ENCODE measurements around the gene KRT13.
"Not testable (repeated sequence)": the region's sequence is repeated elsewhere in the genome, so short reads cannot be mapped to it uniquely, and the experiment has no call there.

Gene KRT13

DNA sequence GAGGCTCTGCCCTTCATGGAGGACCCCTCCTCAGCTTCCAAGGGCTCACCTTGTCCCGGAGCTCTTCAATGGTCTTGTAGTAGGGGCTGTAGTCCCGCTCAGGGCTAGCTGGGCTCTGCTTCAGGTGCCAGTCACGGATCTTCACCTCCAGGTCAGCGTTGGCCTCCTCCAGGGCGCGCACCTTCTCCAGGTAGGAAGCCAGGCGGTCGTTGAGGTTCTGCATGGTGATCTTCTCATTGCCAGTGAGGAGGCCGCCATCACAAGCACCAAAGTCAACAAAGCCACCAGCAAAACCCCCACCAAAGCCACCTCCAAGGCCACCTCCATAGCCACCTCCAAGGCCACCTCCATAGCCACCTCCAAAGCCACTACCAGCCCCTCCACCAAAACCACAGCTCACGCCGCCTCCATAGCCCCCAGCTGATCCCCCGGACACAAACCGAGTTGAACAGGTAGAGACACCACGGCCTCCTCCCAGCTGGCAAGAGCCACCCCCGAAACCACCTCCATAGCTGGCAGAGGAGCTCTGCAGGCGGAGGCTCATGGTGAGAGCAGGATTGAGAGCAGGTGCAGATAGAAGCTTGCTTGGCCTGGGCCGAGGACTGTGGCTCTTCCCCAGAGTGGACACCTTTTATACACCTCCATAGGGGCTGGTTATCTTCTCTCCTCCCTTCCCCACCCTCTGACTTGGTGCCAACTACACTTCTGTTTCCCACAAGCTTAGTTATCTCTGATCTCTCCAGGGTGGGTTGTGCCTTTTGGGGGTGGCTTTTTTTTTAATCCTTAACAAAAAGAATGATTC, at the start of gene KRT13:
Gene KRT13, minus strand, starts transcription at position 606 of the 802 bp plus-strand sequence. Its CDS starts 62 bp downstream, at position 544.
- no peak for DNase-seq (ENCODE audit: low read depth, low spot score)

DNA sequence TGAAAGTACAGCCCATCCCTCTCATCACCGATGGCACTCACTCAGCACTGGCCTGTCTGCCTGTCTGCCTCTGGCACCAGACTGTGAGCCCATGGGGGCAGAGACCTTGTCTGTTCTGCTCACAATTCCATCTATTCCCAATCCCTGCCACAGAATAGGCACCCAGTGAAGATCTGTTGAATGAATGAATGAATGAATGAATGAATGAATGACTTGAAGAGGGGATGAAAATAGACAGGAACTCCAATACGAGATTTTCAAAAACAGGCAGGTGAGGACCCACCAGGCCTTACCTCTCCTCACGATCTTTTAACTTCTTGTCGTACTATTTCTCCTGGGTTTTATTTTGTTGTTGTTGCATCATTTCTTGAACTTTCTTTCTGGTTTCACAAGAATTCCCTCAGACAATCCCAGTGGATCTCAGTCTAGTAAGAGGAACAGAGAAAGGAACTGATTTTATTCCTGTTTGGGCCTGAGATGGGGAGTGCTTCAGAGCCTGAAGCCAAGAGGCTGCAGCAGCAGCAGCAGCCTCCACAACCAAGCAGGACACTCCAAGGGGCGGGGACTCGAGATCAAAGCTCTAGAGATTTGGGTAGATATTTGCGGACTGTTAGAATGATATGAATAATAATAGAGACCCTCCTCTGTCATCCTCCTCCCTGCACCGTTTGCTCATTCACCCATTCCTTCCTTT, 48.7 kb upstream of the KRT13 start:
- no peak for DNase-seq (ENCODE audit: low read depth, low spot score)

DNA sequence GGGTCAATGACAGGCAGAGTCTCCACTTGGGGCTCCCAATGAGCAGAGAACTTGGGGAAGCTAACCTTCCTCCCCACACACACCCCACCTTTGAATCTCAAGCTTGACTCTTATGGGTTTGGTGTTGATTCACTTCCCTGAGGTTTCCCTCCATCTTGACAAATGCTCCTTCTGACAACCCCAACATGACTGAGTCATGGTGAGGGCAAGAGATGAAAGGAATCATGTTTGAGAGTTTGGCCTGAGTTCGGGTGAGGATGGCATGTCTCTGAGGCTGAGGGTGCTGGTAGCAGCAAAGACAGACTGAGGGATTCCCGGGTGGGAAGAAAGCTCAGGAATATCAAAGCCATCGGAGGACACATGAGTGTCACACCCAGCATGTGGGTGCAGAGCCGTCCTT, 47.8 kb upstream of the KRT13 start:
- no peak for DNase-seq (ENCODE audit: low read depth, low spot score)

DNA sequence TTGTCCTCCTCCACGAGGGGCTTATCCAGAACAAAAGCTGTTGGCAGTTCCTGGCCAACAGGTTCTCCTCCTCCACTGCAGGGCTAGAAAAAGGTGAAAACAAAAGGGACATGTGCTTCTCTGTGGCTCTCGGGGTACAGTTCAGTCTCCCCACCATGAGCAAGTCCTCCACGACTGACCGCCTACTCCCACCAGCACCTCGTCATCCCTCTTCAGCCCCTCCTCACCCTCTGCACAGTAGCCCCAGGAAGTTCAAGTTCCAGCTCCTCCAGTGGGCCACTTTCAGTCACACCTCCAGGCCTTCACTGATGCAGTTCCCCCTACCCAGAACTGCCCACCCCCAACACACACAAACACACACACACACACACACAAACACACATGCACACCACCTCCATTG, 47.0 kb upstream of the KRT13 start:
- DNase-seq (ENCODE audit: low read depth, low spot score) = no peak

DNA sequence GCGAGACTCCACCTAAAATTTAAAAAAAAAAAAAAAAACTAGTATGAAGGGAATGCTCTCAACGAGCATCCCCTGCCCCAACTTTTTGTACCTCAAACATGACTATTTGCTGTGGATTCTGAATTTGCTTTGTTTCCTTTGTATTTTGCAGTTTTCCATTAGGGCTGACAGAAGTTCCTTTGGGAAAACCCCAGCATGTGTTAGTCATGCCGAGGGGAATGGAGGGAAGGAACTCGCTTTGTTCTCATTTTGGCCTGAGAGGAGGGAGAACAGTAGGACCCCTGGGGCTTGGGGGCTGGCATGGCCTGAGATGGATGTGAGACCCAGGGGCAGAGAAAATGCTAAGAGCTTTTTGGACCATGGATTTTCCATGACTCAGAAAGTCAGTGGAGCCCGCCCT, 46.0 kb upstream of the KRT13 start:
- DNase-seq (ENCODE audit: low read depth, low spot score) = no peak

DNA sequence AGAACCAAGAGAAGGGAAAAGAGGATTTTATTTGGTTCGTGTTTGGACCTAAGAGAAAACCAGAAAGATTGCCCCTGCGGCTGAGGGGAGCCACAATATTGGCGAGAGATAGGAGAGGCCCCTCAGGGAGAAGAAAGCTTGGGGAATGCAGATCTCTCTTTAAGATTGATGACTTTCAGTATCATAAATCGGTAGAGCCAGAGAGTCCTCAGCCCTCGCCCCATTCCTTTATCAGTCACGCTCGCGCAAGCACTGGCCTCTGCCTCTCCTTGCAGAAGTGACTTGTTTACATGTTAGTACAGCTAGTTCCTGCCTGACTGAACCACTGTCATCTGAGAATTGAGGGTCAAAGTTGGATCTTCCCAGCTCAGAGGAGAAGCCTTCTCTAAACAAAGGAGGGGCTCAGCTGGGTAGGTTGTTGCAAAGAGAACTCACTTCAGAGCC, 44.2 kb upstream of the KRT13 start:
- no peak for DNase-seq (ENCODE audit: low read depth, low spot score)

DNA sequence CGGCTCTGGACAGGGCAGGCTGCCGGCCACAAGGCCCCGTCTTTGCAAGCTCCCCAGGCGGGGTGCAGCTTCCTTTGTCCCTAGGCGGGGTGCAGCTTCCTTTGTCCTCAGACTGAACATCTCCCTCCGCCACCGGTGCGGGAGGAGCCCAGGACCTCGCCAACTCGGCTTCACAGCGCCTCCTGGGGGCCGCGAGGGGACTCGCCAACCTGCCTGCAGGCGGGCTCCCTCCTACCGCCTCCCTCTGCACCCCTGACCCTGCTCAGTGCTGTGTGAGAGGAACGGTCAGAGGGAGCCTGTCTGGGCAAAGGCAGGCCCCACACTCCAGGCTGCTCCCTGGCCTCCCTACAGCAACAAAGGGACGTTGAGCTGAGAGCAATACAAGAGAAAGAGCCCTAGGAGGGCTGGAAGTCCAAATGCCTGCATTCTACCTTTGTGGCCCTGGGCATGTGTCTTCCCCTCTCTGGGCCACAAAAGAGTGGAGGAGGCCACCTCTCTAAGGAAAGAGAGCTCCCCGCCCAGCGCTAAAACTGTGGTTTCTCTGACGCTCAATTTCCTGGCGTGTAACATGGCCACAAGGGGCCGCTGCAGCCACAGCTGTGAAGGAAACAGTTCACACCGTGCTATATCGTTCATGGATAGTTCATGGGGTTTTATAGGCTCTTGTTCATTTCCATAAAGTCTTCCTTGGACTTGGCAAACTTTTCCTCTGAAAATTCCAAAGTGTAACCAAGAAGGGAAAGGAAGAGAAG, 43.6 kb upstream of the KRT13 start:
- DNase-seq (ENCODE audit: low read depth, low spot score) = peak; percentile 82

DNA sequence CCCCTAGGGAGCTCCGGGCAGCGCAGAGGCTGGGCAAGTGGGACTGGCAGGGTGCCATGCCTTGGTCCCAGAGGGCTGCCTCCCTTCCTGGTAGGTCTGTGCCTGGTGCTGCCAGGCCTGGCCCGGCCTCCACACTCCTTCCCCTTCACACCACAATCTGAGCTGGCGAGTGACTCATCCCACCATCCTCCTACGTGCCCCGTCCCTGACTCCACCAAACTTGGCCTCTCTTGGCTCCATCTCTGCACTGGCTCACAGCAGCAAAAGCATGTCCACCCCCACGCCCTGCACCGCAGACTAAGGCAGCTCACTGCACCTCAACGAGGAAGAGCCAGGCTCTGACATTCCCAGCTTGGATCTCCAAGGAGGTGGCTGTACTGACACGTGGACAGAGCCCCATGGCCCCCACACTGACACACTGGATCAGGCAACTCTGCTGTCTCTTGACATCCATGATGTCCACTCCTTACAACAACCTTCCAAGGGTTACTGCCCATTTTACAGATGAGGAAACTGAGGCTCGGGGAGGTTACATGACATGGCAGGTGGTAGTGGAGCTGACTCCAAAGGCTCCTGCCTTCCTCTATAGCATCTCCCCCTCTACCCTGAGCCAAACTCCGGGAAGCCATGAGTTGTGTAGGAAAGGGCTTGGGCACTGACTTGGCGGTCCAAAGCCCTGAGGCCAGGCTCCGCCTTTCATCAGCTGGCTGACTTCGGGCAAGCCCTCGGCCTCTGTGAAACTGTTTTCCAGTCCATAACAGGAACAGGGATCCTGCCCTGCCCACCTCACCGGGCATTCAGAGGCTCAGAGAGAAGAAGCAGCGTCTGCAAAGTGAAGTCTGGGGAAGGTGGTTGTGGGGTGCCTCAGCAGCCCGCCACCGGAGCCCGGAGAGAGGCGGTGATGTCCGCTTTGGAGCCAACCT, 42.8 kb upstream of the KRT13 start:
- DNase-seq (ENCODE audit: low read depth, low spot score) = peak; percentile 82

DNA sequence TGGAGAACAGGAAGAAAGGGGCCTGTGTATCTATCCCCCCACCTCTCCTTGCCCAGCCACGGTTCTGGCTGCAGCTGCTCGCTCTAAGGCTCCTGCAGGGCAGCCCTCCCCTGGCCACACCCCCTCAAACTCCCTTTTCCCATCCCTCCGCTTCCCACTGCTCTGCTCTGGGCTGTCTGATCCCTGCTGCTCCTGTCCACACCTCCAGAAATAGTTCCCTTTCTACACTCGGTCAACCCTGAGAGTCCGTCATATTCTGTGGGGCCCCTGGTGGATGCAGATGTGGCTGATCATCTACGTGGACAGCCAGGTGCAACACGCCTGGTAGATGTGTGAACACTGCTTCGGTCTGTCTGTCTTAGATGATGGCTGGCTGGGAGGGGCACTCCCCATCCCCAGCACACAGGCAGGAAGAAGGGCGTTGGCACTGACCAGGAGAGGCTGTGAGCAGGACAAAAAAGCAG, 42.0 kb upstream of the KRT13 start:
- no peak for DNase-seq (ENCODE audit: low read depth, low spot score)

DNA sequence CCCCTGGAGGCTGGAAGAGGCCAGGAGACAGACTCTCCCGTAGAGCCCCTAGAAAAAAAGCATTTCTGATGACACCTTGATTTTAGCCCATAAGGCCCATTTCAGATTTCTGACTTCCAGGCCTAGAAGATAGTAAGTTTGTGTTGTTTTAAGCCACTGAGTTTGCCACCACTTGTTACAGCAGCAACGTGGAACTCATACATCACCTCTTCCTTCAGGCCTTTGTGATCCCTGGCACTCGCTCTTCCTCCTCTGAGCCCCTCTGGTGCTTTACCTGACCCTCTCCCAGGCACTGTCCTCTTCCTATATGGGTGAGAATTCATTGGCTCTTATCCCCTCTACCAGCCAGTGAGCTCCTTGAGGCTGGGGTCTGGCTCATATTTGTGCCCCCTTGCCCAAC, 41.4 kb upstream of the KRT13 start:
- DNase-seq (ENCODE audit: low read depth, low spot score) = no peak

DNA sequence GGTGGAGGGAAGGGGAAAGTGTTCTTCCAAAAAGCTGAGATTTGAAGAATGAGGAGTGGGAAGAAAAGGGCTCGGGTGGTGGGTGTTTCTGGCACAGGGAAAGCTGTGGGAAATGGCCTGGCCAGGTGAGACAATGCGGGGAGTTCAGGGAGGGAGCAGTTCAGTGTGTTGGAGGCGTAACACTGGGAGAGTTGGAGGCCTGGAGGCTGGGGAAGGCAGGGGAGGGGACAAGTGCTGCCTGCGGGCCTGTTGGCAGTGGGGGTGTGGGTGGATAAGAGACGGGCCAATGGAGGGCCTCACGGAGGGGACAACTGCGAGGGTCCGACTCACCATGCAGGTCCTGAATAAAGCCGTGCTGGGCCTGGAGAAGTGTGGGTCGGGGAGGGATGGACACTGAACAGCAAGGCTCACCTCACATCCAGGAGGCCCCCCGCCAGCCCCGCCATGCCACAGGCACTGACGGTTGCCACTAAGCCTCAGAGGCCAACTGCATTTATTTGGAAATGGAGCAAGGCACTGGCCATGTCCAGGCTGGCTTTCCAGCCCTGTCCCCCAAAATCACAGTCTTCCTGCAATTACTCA, 40.5 kb upstream of the KRT13 start:
- DNase-seq (ENCODE audit: low read depth, low spot score) = no peak

DNA sequence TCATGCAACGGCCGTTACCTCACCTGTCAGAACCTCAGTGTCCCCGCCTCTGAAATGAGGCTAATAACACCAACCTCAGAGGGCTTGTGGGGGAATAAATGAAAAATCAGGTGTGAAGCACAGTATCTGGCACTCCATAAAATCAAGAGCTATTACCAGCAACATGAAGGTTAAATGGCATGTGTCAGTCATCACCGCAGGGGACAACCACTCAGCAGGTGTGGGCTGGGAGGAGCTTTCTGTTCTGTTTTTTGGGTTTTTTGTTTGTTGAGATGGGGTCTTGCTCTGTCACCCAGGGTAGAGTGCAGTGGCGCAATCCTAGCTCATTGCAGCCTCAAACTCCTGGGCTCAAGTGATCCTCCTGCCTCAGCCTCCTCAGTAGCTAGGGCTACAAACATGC, 39.5 kb upstream of the KRT13 start:
- DNase-seq (ENCODE audit: low read depth, low spot score) = no peak

DNA sequence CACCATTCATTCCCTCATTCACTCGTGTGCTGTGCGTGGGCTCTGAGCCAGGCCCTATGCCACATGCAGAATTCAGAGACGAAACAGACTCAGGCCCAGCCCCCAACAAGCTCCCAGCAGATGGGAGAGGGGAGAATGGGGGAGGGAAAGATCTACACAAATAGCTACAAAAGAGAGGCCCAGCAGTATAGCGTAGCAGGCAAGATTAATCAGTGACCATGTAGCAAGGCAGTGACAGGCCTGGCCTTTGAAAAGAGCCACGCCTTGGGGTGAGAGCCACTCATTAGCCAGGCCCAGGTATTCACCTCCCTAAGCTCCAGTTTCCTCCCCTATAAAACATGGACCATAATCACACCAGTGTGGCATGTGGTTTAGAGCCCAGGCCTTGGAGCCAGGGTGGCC, 39.1 kb upstream of the KRT13 start:
- no peak for DNase-seq (ENCODE audit: low read depth, low spot score)

DNA sequence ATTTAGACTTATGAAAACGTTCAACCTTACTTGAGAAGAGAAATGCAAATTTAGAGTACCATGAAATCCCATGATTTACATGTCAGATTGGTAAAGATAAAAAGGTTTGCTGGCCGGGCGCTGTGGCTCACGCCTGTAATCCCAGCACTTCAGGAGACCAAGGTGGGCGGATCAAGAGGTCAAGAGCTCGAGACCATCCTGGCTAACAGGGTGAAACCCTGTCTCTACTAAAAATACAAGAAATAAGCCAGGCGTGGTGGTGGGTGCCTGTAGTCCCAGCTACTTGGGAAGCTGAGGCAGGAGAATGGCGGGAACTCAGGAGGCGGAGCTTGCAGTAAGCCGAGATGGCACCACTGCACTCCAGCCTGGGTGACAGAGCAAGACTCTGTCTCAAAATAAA, 37.4 kb upstream of the KRT13 start:
- not testable (repeated sequence) for DNase-seq (ENCODE audit: low read depth, low spot score)

DNA sequence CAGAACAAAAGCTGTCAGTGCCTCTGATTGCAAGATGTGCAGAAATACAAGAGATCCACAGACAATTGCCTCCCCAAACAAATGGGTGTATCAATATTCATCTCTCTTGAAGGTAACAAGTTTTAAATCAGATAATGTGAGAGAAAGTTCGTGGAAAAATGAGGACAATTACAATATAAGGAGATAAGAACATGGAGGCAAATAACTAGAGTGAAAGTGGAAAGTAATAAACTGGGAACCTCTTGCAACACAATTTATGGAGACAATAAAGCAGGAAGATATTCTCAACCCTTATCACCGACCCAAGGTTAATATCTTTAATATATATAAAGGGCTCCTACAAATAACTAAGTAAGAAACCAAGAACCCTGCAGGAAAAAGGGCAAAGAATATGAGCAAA, 36.9 kb upstream of the KRT13 start:
- no peak for DNase-seq (ENCODE audit: low read depth, low spot score)

DNA sequence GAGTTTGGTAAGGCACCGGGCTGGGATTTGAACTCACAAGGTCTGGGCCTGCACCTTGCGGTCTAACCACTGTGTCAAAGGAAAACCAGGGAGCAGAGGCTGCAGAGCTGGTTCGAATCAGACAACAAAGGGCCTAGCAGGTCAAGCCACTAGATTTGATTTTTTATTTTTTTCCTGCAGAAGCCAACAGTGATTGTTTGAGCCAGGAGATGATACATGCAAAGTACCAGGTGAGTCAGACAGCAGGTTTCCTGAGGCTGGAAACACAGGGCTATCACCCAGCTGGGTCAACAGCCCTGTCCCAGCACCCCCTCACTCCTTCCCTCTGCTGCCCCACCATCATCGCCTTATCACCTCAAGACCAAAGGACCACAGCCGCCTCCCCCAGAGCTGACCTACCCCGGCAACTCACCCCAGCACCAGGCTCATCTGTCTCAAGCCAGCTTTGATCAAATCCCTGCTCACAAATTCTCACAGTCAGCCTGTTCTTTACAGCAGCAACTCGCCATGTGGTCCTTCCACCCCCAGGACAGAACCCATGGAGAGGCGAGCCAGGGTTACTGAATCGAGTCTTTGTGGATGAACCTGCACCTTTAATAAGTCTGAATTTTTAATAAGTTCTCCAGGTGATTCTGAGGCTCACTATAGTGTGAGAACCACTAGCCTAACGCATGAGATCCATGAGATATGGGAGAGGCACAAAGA, 35.7 kb upstream of the KRT13 start:
- no peak for DNase-seq (ENCODE audit: low read depth, low spot score)

DNA sequence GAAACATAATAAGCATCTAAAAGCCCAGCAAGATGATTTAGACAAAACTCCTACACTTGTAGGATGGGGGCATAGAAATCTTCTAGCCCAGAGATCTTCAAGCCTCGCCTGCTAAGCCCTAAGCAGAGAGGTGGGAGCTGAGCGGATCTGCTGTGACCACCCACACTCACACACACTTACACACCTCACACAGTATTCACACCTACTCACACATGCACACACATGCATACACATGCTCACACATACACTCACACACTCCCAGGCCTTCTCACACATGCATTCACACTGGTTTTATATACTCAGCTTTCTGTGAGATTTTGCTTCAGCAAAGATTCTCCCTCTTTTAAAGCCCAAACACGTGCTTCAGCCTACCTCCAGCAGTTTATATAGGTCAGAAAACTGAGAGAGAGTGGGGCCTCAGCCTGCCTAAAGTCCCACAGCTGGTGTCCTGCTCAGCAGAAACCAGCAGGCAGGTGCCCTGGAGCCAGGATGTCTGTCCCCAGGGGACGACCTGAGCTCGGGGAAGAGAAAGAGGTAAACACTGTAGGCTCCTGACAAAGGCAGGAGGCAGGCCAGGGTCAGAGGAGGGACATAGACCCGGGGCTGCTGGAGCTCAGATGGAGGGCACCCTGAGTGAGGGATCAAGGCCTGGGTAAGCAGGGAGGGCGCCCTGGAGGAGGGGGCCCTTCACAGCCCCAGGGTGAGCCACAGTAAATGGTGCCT, 34.7 kb upstream of the KRT13 start:
- DNase-seq (ENCODE audit: low read depth, low spot score) = no peak

DNA sequence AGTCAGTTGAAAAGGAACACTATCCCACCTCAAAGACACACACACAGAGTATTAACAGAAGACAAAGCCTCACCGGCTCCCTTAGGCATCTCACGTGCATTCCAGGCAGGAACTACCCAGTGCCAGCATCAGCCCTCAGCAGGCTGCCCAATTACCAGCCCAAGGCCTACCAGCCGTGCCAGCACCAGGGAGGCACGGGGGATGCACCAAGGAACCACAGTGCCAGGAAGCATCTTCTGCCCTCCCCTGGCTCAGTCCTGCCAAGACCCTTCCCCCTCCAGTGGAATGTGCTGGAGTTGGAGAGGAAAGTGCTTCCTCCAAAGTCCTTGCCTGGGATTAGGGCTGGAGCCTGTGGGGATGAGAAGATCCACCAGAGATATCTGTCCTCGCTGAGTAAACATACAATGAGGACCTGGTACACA, 33.7 kb upstream of the KRT13 start:
- no peak for DNase-seq (ENCODE audit: low read depth, low spot score)

DNA sequence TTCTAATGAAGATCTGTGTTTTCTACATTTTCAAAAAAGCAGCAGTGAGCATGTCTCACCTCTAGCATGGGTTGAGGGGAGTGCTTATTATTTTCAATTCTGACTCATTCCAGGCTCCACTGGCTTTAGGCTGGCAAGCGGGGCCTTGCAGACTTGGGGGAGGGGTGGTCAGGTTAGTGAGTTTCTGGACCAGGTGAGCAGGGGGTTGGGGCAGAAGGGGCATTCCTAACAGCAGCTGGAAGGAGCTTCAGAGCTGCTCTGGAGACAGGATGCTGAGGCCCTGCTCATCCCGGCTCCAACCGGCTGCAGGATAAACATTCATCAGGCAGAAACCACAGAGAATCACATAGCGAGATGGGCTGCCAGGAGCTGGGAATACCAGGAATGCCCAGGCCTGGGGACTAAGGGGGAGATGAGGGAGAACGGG, 33.2 kb upstream of the KRT13 start:
- DNase-seq (ENCODE audit: low read depth, low spot score) = no peak

DNA sequence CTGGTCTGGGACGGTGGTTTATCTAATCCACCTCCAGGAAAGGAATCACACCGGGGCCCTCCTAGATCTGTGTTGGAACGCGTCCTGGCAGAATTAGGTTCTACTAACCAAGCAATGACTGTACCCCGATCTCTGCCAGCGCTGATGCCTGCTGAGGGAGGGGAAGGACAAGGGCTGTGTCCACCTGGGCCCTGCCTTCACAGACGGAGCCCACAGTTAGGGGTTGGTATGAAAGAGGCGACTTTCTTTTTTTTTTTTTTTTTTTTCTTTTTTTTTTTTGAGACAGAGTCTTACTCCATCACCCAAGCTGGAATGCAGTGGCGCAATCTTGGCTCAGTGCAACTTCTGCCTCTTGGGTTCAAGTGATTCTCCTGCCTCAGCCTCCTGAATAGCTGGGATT, 32.6 kb upstream of the KRT13 start:
- DNase-seq (ENCODE audit: low read depth, low spot score) = no peak

Measured in brain pericyte (primary cell).